ENCODE results near the gene DDX56. TPM values are rescaled to one million over a fixed set of nuclear protein-coding genes. Genes with fewer than 3 reads are reported as not detected.
A peak's percentile ranks its signal among the peaks of the same experiment; 100 is the strongest.

The DDX56 gene
- total and polyA plus RNA-seq, 2 donors from 2014 or later = 62.0 to 83.6 TPM

DNA sequence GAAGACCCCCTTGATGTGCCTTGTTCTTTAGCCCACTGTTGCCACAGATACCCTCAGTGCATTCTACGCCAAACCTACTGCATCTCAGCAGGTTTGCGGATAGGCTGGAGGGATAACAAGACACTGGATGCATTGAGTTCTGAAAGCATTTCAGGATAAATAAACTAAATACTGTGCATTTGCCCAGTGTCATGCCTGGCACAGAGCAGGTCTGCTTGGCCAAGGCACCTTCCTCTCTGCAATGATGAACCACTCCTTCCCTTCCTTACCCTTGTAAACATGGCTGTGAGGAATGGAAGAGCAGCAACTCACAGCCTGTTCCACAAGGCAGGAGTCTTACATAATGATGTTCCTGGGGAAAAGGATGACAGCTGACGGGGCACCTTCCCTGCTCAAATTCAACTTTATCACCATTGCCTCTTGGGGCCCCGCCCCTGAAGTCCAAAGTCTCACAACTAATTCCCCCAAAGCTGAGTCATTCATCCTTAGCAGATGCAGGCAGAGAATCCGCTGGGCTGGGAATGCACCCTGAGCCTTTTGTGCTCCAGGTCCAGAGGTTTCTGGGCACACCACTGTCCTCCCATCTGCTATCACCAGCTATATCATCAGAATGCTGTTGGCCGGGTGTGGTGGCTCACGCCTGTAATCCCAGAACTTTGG is 11.6 kb downstream of the DDX56 start:
- intact Hi-C loops (cut with DNase I) = no loop called here
- DNase-seq (peak in 1 of 5 donors; percentile 39), FAIRE-seq (no peak)
- no peaks in the 10 kb centered on the region for H3K27me3 ChIP-seq (ENCODE audit: control insufficient read depth, insufficient read depth, low read length)
- H3K36me3 ChIP-seq (ENCODE audit: control insufficient read depth in 2 of 3, insufficient read depth in 3 of 3, low read length in 3 of 3) = peaks cover 2 to 17% (median 13%) of the 10 kb centered on the region in 3 donors
- H3K9me3 ChIP-seq (ENCODE audit: control insufficient read depth in 2 of 3, insufficient read depth in 1 of 3, low read length in 3 of 3) = no peaks in the 10 kb centered on the region
- H3K27ac ChIP-seq (ENCODE audit: low read depth in 2 of 2, low read length in 2 of 2) = no peak overlapping the region
- H3K4me3 ChIP-seq (ENCODE audit: low read length in 3 of 3) = no peak overlapping the region
- H3K4me1 ChIP-seq (ENCODE audit: control insufficient read depth in 2 of 3, insufficient read depth in 2 of 3, low read depth in 1 of 3, low read length in 3 of 3) = peaks cover 0 to 7% (median 0%) of the 10 kb centered on the region in 3 donors
- no peak overlapping the region for H3K9ac ChIP-seq (ENCODE audit: low read length in 3 of 3)
- TF ChIP-seq CTCF (IDR thresholded peaks at IDR 0.05; ENCODE audit: borderline replicate concordance, extremely low read depth, insufficient read depth) = no peak

GRCh38 chr7:44561481-44561880 is 12.2 kb downstream of the DDX56 start:
- H3K4me3 ChIP-seq (ENCODE audit: low read length in 3 of 3) = no peak overlapping the region
- FAIRE-seq (no peak), DNase-seq (no peak)
- H3K9ac ChIP-seq (ENCODE audit: low read length in 3 of 3) = no peak overlapping the region
- no peak overlapping the region for H3K27ac ChIP-seq (ENCODE audit: low read depth in 2 of 2, low read length in 2 of 2)
- H3K36me3 ChIP-seq (ENCODE audit: control insufficient read depth in 2 of 3, insufficient read depth in 3 of 3, low read length in 3 of 3) = peaks cover 2 to 13% (median 11%) of the 10 kb centered on the region in 3 donors
- H3K4me1 ChIP-seq (ENCODE audit: control insufficient read depth in 2 of 3, insufficient read depth in 2 of 3, low read depth in 1 of 3, low read length in 3 of 3) = peaks cover 0 to 7% (median 0%) of the 10 kb centered on the region in 3 donors
- intact Hi-C loops (cut with DNase I) = no loop called here
- no peaks in the 10 kb centered on the region for H3K27me3 ChIP-seq (ENCODE audit: control insufficient read depth, insufficient read depth, low read length)
- H3K9me3 ChIP-seq (ENCODE audit: control insufficient read depth in 2 of 3, insufficient read depth in 1 of 3, low read length in 3 of 3) = no peaks in the 10 kb centered on the region
- no peak for TF ChIP-seq CTCF (IDR thresholded peaks at IDR 0.05; ENCODE audit: borderline replicate concordance, extremely low read depth, insufficient read depth)

DNA sequence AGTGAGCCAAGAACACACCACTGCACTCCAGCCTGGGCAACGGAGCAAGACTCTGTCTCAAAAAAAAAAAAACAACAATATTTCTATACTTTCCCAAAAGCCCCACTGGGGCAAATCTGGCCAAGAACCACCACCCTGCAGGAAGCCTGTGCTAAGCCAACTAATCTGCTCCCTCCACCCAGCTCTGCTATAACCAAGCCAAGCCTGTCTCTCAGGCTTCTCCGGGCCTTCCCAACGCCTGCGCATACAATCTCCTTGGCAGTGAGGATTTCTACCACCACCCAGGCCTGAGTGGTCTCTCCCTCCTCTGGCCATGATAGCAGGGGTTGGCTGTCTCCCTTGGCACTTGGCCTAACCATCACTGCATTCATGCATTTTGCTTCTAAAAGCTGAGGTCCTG is 14.2 kb downstream of the DDX56 start:
- intact Hi-C loops (cut with DNase I) = no loop called here
- H3K4me3 ChIP-seq (ENCODE audit: low read length in 3 of 3) = no peak overlapping the region
- H3K9ac ChIP-seq (ENCODE audit: low read length in 3 of 3) = no peak overlapping the region
- no peak for FAIRE-seq
- TF ChIP-seq CTCF (IDR thresholded peaks at IDR 0.05; ENCODE audit: borderline replicate concordance, extremely low read depth, insufficient read depth) = no peak
- no peaks in the 10 kb centered on the region for H3K27me3 ChIP-seq (ENCODE audit: control insufficient read depth, insufficient read depth, low read length)
- peaks cover 0 to 3% (median 3%) of the 10 kb centered on the region in 3 donors for H3K36me3 ChIP-seq (ENCODE audit: control insufficient read depth in 2 of 3, insufficient read depth in 3 of 3, low read length in 3 of 3)
- no peaks in the 10 kb centered on the region for H3K9me3 ChIP-seq (ENCODE audit: control insufficient read depth in 2 of 3, insufficient read depth in 1 of 3, low read length in 3 of 3)
- DNase-seq = no peak
- H3K4me1 ChIP-seq (ENCODE audit: control insufficient read depth in 2 of 3, insufficient read depth in 2 of 3, low read depth in 1 of 3, low read length in 3 of 3) = peaks cover 0 to 7% (median 0%) of the 10 kb centered on the region in 3 donors
- H3K27ac ChIP-seq (ENCODE audit: low read depth in 2 of 2, low read length in 2 of 2) = no peak overlapping the region

All from kidney (tissue), 14 donors.